Loucy (cell line): ENCODE data around the gene EEFSEC.

Experiments used
- H2AFZ ChIP-seq: fragments of 200-600 bp; sonication (generic); 2 replicates; pipeline ENCODE4 v1.6.0; 2016; ENCODE audit warnings: antibody characterized with exemption, mild to moderate bottlenecking, low read length, moderate library complexity
- H3F3A ChIP-seq: fragments of 200-600 bp; 2 replicates; pipeline ENCODE4 v1.6.0; 2016; ENCODE audit warnings: antibody characterized with exemption, low read depth, mild to moderate bottlenecking
- H3K27me3 ChIP-seq: fragments of 200-600 bp; sonication (generic); 2 replicates; pipeline ENCODE4 v1.6.1; 2014; ENCODE audit warnings: low read length, mild to moderate bottlenecking; ENCODE audit not compliant: insufficient read depth, poor library complexity, severe bottlenecking
- H3K36me3 ChIP-seq: fragments of 200-600 bp; sonication (generic); 2 replicates; pipeline ENCODE4 v1.6.1; 2016; ENCODE audit warnings: low read length; ENCODE audit not compliant: insufficient read depth
- H3K4me1 ChIP-seq: fragments of 200-600 bp; sonication (generic); 2 replicates; pipeline ENCODE4 v1.5.1; 2014; ENCODE audit warnings: low read length, mild to moderate bottlenecking; ENCODE audit not compliant: insufficient read depth, poor library complexity, severe bottlenecking
- H3K4me2 ChIP-seq: fragments of 200-600 bp; sonication (generic); 2 replicates; pipeline ENCODE4 v1.6.0; 2014; ENCODE audit warnings: antibody characterized with exemption, low read length, low read depth, mild to moderate bottlenecking; ENCODE audit not compliant: poor library complexity, severe bottlenecking
- H3K4me3 ChIP-seq: fragments of 200-600 bp; sonication (generic); 2 replicates; pipeline ENCODE4 v1.5.1; 2014; ENCODE audit warnings: low read length, mild to moderate bottlenecking, mixed read lengths; ENCODE audit not compliant: poor library complexity, severe bottlenecking
- H3K79me2 ChIP-seq: fragments of 200-600 bp; sonication (generic); 2 replicates; pipeline ENCODE4 v1.6.1; 2014; ENCODE audit warnings: low read length; ENCODE audit not compliant: insufficient read depth
- H3K9ac ChIP-seq: fragments of 200-600 bp; sonication (generic); 2 replicates; pipeline ENCODE4 v1.6.0; 2014; ENCODE audit warnings: mild to moderate bottlenecking, low read depth, low read length, moderate library complexity; ENCODE audit not compliant: poor library complexity, severe bottlenecking
- H3K9me2 ChIP-seq: fragments of 200-600 bp; sonication (generic); replicated peaks from 2 replicates; pipeline ENCODE4 v1.6.1; 2016; ENCODE audit warnings: low read depth, low read length, mixed read lengths
- H3K9me3 ChIP-seq: fragments of 200-600 bp; sonication (generic); 2 replicates; pipeline ENCODE4 v1.6.1; 2014; ENCODE audit warnings: mild to moderate bottlenecking, antibody characterized with exemption, low read length, low read depth; ENCODE audit not compliant: insufficient read depth
- H4K20me1 ChIP-seq: fragments of 200-600 bp; sonication (generic); 2 replicates; pipeline ENCODE4 v1.6.0; 2014; ENCODE audit warnings: antibody characterized with exemption, low read length, mild to moderate bottlenecking; ENCODE audit not compliant: insufficient read depth, poor library complexity, severe bottlenecking
- EZH2phosphoT487 ChIP-seq: fragments of 200-600 bp; IDR thresholded peaks from 2 replicates; pipeline ENCODE4 v1.6.1; 2018; ENCODE audit warnings: antibody characterized with exemption, mild to moderate bottlenecking, moderate library complexity, borderline replicate concordance
- TF ChIP-seq, protein P1 (sequence below): fragments of 200-600 bp; sonication (generic); conservative IDR thresholded peaks from 2 replicates; pipeline ENCODE4 v1.5.1; 2014; ENCODE audit warnings: mild to moderate bottlenecking, antibody characterized with exemption, low read length

Gene EEFSEC

DNA sequence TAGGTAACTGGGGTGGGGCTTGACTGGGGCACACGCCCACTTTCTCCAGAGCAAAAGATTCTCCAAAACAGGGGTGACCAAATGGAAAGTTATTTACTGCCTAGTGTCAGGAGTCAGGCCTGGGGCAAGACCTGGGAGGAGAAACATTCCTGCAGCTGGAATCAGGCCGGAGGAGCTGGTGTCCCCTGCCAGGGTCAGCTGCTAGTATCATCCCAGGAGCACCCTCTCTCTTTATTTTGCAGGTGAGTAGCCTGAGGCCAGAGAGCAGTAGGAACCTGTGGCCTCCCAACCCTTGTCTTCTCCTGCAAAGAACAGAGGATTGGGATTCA, 280.5 kb downstream of the EEFSEC start:
- no peaks in the 10 kb centered on the region for H4K20me1 ChIP-seq
- no peaks in the 10 kb centered on the region for H3F3A ChIP-seq
- no peaks in the 10 kb centered on the region for H3K9me2 ChIP-seq
- no peak overlapping the region for H2AFZ ChIP-seq
- H3K79me2 ChIP-seq, result no peaks in the 10 kb centered on the region
- H3K9ac ChIP-seq, result no peak overlapping the region
- no peaks in the 10 kb centered on the region for H3K4me1 ChIP-seq
- no peaks in the 10 kb centered on the region for H3K9me3 ChIP-seq
- H3K27me3 ChIP-seq, result no peaks in the 10 kb centered on the region
- no peak overlapping the region for H3K4me2 ChIP-seq
- no peaks in the 10 kb centered on the region for H3K36me3 ChIP-seq
- no peak overlapping the region for H3K4me3 ChIP-seq
- TF ChIP-seq, protein P1, sequence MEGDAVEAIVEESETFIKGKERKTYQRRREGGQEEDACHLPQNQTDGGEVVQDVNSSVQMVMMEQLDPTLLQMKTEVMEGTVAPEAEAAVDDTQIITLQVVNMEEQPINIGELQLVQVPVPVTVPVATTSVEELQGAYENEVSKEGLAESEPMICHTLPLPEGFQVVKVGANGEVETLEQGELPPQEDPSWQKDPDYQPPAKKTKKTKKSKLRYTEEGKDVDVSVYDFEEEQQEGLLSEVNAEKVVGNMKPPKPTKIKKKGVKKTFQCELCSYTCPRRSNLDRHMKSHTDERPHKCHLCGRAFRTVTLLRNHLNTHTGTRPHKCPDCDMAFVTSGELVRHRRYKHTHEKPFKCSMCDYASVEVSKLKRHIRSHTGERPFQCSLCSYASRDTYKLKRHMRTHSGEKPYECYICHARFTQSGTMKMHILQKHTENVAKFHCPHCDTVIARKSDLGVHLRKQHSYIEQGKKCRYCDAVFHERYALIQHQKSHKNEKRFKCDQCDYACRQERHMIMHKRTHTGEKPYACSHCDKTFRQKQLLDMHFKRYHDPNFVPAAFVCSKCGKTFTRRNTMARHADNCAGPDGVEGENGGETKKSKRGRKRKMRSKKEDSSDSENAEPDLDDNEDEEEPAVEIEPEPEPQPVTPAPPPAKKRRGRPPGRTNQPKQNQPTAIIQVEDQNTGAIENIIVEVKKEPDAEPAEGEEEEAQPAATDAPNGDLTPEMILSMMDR, result no peak
- TF ChIP-seq EZH2phosphoT487, result no peak

DNA sequence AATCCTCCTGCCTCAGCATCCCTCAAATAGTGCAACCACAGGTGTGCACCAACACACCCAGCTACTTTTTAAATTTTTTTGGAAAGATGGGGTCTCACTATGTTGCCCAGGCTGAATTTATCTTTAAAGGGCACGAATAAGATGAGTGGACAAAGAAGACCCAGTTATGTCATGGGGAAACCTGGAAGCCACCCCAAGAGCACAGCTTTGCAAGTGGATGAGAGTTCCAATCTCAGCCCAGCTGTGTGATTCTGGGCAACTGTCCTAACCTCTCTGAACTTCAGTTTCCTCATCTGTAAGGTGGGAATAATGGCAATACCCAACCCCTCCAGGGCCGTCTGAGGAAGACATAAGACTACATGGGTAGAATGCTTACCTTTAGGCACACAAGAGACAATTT, 281.2 kb downstream of the EEFSEC start:
- TF ChIP-seq, protein P1, result no peak
- TF ChIP-seq EZH2phosphoT487, result no peak
- H3K4me2 ChIP-seq, result no peak overlapping the region
- no peaks in the 10 kb centered on the region for H3K27me3 ChIP-seq
- no peaks in the 10 kb centered on the region for H3K79me2 ChIP-seq
- H3K9me3 ChIP-seq, result no peaks in the 10 kb centered on the region
- H3K4me1 ChIP-seq, result no peaks in the 10 kb centered on the region
- H3K36me3 ChIP-seq, result no peaks in the 10 kb centered on the region
- H4K20me1 ChIP-seq, result no peaks in the 10 kb centered on the region
- no peaks in the 10 kb centered on the region for H3K9me2 ChIP-seq
- no peak overlapping the region for H3K4me3 ChIP-seq
- H3K9ac ChIP-seq, result no peak overlapping the region
- H3F3A ChIP-seq, result no peaks in the 10 kb centered on the region
- H2AFZ ChIP-seq, result no peak overlapping the region

DNA sequence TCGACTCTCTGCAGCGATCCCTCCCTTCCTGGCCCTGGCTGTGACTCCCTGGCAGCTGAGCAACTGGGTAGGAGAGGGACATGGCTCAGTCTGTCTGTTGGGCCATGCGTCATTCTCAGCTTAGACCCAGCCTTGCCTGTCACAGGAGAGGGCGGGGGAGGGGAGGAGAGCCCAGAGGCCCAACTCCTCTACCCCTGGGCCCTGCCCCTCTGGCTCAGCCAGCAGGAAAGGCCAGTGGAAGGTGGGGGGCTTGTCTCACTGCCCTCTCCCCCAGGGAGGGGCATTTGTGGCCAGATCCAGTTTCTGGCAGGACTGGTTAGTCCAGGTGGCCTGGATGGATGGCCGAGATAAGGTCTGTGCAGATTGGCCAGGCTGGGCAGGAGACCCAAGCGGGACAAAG, 281.8 kb downstream of the EEFSEC start:
- Histone ChIP-seq H3K9ac (no peak overlapping the region), H3F3A (no peaks in the 10 kb centered on the region), H3K36me3 (no peaks in the 10 kb centered on the region), H3K27me3 (no peaks in the 10 kb centered on the region), H3K9me2 (no peaks in the 10 kb centered on the region), H3K9me3 (no peaks in the 10 kb centered on the region), H4K20me1 (no peaks in the 10 kb centered on the region), H3K4me2 (no peak overlapping the region), H3K4me1 (no peaks in the 10 kb centered on the region), H2AFZ (no peak overlapping the region), H3K79me2 (no peaks in the 10 kb centered on the region), H3K4me3 (no peak overlapping the region)
- no peak for TF ChIP-seq EZH2phosphoT487
- TF ChIP-seq, protein P1, result no peak
